Neural progenitor cell (in vitro differentiated cells): ENCODE results near the gene ANXA8.

ENCODE experiments used
- CTCF ChIP-seq: fragments of 200-600 bp; sonication (generic); IDR thresholded peaks from 2 replicates; pipeline ENCODE4 v1.5.1; 2017; ENCODE audit warnings: antibody characterized with exemption, mild to moderate bottlenecking
- EZH2 ChIP-seq: fragments of 200-600 bp; sonication (generic); IDR thresholded peaks from 2 replicates; pipeline ENCODE4 v1.6.1; 2017; ENCODE audit warnings: antibody characterized with exemption, mild to moderate bottlenecking, moderate library complexity

- TF ChIP-seq CTCF (no peak), EZH2 (no peak)
Observed at GRCh38 chr10:47453141-47454007, 30.5 kb downstream of the ANXA8 start.
